Measurements from ENCODE around the gene SPHK2. TPM values are rescaled to one million over a fixed set of nuclear protein-coding genes. Genes with fewer than 3 reads are reported as not detected.

The SPHK2 gene, protein sequence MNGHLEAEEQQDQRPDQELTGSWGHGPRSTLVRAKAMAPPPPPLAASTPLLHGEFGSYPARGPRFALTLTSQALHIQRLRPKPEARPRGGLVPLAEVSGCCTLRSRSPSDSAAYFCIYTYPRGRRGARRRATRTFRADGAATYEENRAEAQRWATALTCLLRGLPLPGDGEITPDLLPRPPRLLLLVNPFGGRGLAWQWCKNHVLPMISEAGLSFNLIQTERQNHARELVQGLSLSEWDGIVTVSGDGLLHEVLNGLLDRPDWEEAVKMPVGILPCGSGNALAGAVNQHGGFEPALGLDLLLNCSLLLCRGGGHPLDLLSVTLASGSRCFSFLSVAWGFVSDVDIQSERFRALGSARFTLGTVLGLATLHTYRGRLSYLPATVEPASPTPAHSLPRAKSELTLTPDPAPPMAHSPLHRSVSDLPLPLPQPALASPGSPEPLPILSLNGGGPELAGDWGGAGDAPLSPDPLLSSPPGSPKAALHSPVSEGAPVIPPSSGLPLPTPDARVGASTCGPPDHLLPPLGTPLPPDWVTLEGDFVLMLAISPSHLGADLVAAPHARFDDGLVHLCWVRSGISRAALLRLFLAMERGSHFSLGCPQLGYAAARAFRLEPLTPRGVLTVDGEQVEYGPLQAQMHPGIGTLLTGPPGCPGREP
- total RNA-seq: 8.2 and 8.6 TPM in 2 replicates

DNA sequence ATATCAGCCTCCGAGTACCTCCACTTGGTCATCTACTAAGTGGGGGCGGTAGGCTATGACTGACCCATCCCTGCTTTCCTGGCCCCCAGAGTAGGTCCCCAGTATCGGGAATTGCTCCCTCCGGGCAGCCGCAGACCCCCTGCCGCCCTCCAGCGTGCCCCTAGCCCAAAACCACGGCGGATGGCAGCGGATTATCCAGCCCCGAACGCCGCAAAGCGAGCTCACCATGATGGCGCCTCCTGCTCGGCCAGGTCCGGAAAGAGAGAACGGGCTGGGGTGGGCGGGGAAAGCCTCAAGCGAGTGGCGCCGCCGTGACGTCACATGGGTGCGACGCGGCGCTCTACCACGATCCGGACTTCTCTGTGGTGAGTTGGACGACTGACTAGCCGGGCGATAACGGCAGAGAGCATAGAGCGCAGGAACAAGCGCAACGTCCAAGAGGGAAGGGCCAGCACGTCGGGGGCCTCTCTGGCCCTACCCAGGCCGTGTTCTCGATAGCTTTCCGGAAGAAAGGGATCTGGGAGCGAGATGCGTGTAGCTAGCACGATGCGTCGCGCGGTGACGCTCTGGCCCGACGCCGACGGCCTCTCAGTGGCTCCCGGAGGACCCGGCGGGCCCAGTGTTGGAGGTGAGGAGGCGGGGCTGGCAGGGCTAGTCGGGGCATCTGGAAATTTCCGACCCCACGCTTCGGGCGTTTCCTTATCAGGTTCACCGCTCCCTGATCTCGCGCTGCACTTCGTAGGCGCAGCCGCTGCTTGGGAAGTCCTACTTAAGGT, at the start of gene SPHK2, which contains the start of gene RPL18:
Gene SPHK2, plus strand, starts transcription at position 591 of the 776 bp plus-strand sequence. CDS start 1,009 bp downstream, outside the sequence.
Gene RPL18, minus strand, starts transcription at position 263 of the 776 bp plus-strand sequence. Its CDS starts 35 bp downstream, at position 228.

DNA sequence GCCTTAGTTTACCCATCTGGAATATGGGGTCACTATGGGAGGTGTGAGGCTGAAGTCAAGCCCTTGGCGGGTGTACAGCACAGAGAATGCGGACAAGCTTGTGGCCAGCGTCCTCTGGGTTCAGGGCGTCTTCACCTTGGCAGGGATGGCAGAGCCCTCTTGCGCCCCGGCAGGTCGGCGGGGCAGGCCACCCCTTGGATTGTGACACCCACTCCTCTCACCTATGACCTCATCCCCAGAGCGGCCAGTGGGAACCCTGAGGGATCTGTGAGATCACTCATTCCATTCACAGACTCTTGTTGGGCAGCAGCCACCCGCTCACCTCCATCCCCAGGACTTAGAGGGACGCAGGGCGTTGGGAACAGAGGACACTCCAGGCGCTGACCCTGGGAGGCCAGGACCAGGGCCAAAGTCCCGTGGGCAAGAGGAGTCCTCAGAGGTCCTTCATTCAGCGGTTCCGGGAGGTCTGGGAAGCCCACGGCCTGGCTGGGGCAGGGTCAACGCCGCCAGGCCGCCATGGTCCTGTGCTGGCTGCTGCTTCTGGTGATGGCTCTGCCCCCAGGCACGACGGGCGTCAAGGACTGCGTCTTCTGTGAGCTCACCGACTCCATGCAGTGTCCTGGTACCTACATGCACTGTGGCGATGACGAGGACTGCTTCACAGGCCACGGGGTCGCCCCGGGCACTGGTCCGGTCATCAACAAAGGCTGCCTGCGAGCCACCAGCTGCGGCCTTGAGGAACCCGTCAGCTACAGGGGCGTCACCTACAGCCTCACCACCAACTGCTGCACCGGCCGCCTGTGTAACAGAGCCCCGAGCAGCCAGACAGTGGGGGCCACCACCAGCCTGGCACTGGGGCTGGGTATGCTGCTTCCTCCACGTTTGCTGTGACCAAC, 12.6 kb upstream of the SPHK2 start, which contains the start of gene SPACA4:
Gene SPACA4, plus strand, starts transcription at position 280 of the 896 bp plus-strand sequence. Its CDS starts 237 bp downstream, at position 517.

DNA sequence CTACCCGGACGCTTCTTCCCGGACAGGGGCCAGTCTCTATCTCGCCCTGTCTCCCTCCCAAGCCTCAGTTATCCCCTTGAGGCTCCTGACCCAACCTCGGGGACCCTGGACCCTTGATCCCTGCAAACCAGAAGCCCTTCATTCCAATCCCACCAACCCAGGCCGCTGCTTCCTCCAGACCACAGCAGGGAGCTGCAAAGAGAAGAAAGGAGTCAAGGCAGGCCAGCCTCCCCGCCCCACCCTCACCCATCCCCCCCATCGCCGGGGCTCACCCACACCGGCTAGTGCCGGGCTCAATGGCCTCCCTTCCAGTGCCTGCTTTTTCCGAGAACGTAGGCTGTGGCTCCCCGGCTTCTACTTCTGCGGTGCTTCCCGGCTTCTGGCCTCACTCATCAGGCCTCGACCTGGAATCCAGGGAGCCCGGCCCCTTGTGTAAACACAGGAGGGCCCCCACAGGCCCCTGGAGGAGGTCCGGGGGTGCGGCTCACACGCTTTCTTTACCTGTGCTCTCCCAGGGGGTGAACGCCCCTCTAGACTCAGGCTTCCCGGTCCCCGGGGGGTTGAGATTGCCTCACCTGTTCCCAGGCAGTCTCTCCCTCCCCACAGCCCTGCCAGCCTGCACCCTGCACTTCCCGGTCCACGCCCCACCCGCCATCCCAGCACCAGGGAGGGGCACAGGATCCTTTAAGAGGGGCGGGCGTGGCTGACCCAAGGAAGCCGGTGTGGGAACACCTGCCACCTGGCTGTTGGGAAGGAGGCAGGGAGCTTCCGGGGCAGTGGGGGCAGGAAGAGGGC, 4.7 kb upstream of the SPHK2 start, which contains the start of gene FAM83E:
Gene FAM83E, minus strand, starts transcription at position 641 of the 795 bp plus-strand sequence. CDS start 1,704 bp downstream, outside the sequence.

DNA sequence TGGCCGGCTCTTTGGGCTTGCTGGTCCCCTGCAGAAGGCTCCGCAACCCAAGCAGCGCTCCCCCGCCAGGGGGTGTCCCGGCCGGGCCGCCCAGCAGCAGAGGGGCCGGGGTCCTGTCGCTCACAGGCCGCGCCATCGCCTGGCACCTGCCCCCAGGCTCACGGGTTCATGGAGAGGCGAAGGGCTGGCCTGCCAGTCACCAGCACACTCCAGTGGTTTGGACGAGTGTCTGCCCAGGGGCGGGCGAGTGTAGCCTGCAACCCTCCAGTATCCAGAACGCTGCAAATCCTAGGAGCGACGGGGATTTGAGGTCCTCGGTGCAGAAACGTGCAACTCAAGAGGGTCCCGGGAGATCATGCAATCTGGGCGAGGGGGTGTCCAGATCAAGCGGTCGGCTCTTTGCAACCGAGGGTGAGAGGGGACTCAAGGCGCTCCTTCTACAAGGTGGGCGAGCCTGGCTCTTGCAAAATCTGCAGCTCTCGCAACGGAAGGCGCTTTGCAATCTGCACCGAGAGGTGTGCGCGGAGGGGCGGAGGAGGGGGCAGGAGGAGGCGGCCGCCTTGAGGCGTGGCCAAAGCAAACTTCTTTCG, 17.6 kb downstream of the SPHK2 start, which contains the start of gene DBP:
Gene DBP, minus strand, starts transcription at position 521 of the 590 bp plus-strand sequence. Its CDS starts 385 bp downstream, at position 136.

DNA sequence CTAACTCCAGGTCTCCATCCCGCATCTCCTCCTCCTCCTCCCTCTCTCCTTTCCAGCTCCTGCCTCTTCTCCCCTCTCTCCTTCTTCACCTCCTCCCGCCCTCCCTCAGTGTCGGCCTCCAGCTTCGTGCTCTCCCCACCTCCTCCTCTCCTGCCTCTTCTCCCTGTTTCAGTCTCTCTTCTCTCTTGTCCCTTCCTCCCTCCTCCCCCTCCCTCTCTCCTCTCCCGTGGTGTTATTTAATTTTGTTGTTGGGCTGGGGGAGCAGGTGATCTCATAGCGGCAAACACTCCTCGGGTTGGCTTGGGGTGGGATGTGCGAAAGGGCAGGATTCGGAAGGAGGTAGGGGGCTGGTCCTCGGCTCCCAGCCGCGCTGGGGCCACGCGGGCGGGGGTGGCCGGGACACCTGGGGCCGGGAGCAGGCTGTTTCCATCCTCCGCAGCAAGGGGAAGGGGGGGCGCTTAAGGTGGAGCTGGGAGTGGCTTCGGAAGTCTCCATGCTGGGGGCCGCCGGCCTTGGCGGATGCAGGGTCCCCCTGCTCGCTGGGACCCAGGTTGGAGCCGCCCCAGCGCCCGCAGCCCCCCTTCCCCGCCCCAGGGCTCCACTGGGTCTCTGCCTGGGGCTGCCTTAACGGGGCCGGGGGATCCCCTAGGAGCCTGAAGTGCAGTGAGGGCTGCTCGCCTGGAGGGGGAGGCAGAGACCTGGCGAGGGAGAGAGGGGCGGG, 26.9 kb downstream of the SPHK2 start, which contains the start of gene CA11:
Gene CA11, minus strand, starts transcription at position 187 of the 721 bp plus-strand sequence. CDS start 555 bp downstream, outside the sequence.

DNA sequence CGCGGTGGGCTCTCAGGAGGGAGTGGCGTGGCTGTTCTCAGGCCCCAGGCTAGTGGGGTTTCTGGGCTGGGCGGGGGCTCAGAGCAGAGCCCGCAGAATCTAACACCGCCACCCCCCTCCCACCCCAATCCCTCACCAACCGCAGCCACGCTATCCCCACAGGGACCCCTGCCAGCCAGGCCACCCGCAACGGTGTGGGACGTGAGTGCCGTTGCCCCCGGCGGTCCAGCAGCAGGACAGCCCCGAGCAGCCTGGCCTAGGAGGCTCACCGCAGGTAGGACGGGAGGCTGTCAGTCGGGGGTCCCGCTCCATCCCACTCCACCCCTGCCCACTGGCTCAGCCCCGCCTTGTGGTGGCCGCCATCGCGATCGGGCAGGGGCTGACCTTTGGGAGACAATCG, 53.7 kb downstream of the SPHK2 start, which contains the start of gene NTN5:
Gene NTN5, minus strand, starts transcription at position 24 of the 400 bp plus-strand sequence. CDS start 2,031 bp downstream, outside the sequence.

Other genes starting within 250 kb of the SPHK2 start
- gene KDELR1, start 228.0 kb upstream of the SPHK2 start, total RNA-seq: 76.6 and 96.8 TPM in 2 replicates
- gene GRIN2D, start 225.8 kb upstream of the SPHK2 start, total RNA-seq: 1.5 and 2.5 TPM in 2 replicates
- 26.1 and 50.7 TPM in 2 replicates for gene GRWD1, start 173.5 kb upstream of the SPHK2 start, total RNA-seq
- 0.59 and 1.5 TPM in 2 replicates for gene KCNJ14, start 163.9 kb upstream of the SPHK2 start, total RNA-seq
- 33.5 and 37.4 TPM in 2 replicates for gene CYTH2, start 150.1 kb upstream of the SPHK2 start, total RNA-seq
- gene LMTK3, start 107.7 kb upstream of the SPHK2 start, total RNA-seq: 1.7 and 2.1 TPM in 2 replicates
- gene SULT2B1, start 67.3 kb upstream of the SPHK2 start, total RNA-seq: not detected in 2 replicates
- gene SPACA4, start 12.8 kb upstream of the SPHK2 start, total RNA-seq: not detected in 2 replicates
- 0.30 and 0.88 TPM in 2 replicates for gene FAM83E, start 4.4 kb upstream of the SPHK2 start, total RNA-seq
- 1,037 and 1,647 TPM in 2 replicates for gene RPL18, start 328 bp upstream of the SPHK2 start, total RNA-seq
- 1.2 and 3.3 TPM in 2 replicates for gene DBP, start 17.9 kb downstream of the SPHK2 start, total RNA-seq
- gene CA11, start 26.7 kb downstream of the SPHK2 start, total RNA-seq: 0.18 and 0.30 TPM in 2 replicates
- 0.14 TPM in 1 of 2 replicates, not detected in the other for gene NTN5, start 53.5 kb downstream of the SPHK2 start, total RNA-seq
- gene FUT2, start 76.5 kb downstream of the SPHK2 start, total RNA-seq: not detected in 2 replicates
- 0.55 and 0.59 TPM in 2 replicates for gene MAMSTR, start 100.2 kb downstream of the SPHK2 start, total RNA-seq
- gene RASIP1, start 121.1 kb downstream of the SPHK2 start, total RNA-seq: 0.74 and 0.89 TPM in 2 replicates
- gene IZUMO1, start 127.4 kb downstream of the SPHK2 start, total RNA-seq: under 0.01 TPM in 1 of 2 replicates, not detected in the other
- 0.28 and 0.30 TPM in 2 replicates for gene FUT1, start 133.1 kb downstream of the SPHK2 start, total RNA-seq
- not detected in 2 replicates for gene FGF21, start 136.0 kb downstream of the SPHK2 start, total RNA-seq
- 17.8 and 34.5 TPM in 2 replicates for gene BCAT2, start 191.5 kb downstream of the SPHK2 start, total RNA-seq
- 5.5 and 19.0 TPM in 2 replicates for gene HSD17B14, start 217.0 kb downstream of the SPHK2 start, total RNA-seq
- 4.2 and 6.6 TPM in 2 replicates for gene PLEKHA4, start 249.1 kb downstream of the SPHK2 start, total RNA-seq